OCI-LY1 (cell line): ENCODE results near the gene KRTDAP.

ENCODE experiments used
- EZH2 ChIP-seq: fragments of 200-600 bp; sonication (generic), shearing (Covaris generic); IDR thresholded peaks from 2 replicates; pipeline ENCODE4 v1.8.0; 2017; ENCODE audit warnings: borderline replicate concordance, mixed run types, mild to moderate bottlenecking, antibody characterized with exemption, low read length, moderate library complexity, mixed read lengths
- TF ChIP-seq, protein P1 (sequence below): fragments of 200-600 bp; sonication (generic), shearing (Covaris generic); IDR thresholded peaks from 2 replicates; pipeline ENCODE4 v1.5.1; 2017; ENCODE audit warnings: mild to moderate bottlenecking, antibody characterized with exemption, low read length, moderate library complexity, mixed read lengths

DNA sequence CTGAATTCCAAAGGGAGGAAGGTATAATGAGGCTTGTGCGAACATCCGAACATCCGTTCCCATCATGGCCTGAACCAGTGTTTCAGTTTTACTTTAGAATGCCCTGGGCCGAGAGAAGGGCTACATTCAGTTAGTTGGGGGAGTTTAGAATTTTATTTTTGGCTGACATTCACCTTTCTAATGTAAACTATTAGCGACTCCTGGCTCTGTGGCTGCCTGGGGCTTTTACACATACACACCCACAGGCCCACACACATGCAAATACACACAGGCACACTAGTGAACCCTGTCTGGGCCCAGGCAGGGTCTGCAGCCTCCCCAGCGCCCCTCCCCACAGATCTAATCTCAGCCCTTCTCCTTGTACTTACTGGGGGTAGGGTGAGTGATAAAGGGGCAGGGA lies 49.0 kb upstream of the KRTDAP start:
- TF ChIP-seq EZH2 = no peak
- TF ChIP-seq, protein P1, sequence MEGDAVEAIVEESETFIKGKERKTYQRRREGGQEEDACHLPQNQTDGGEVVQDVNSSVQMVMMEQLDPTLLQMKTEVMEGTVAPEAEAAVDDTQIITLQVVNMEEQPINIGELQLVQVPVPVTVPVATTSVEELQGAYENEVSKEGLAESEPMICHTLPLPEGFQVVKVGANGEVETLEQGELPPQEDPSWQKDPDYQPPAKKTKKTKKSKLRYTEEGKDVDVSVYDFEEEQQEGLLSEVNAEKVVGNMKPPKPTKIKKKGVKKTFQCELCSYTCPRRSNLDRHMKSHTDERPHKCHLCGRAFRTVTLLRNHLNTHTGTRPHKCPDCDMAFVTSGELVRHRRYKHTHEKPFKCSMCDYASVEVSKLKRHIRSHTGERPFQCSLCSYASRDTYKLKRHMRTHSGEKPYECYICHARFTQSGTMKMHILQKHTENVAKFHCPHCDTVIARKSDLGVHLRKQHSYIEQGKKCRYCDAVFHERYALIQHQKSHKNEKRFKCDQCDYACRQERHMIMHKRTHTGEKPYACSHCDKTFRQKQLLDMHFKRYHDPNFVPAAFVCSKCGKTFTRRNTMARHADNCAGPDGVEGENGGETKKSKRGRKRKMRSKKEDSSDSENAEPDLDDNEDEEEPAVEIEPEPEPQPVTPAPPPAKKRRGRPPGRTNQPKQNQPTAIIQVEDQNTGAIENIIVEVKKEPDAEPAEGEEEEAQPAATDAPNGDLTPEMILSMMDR = no peak
